ENCODE measurements around the gene NRXN3.

- TF ChIP-seq, protein P1, sequence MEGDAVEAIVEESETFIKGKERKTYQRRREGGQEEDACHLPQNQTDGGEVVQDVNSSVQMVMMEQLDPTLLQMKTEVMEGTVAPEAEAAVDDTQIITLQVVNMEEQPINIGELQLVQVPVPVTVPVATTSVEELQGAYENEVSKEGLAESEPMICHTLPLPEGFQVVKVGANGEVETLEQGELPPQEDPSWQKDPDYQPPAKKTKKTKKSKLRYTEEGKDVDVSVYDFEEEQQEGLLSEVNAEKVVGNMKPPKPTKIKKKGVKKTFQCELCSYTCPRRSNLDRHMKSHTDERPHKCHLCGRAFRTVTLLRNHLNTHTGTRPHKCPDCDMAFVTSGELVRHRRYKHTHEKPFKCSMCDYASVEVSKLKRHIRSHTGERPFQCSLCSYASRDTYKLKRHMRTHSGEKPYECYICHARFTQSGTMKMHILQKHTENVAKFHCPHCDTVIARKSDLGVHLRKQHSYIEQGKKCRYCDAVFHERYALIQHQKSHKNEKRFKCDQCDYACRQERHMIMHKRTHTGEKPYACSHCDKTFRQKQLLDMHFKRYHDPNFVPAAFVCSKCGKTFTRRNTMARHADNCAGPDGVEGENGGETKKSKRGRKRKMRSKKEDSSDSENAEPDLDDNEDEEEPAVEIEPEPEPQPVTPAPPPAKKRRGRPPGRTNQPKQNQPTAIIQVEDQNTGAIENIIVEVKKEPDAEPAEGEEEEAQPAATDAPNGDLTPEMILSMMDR (IDR thresholded peaks at IDR 0.05; ENCODE audit: low read length) = no peak
- no peak for TF ChIP-seq EZH2 (IDR thresholded peaks at IDR 0.05; ENCODE audit: borderline replicate concordance, low read length)
Observed at GRCh38 chr14:79064214-79064613, 894.0 kb downstream of the NRXN3 start.

Data from OCI-LY1 (cell line).